Measurements from ENCODE around the gene MUC3A. TPM values are rescaled to one million over a fixed set of nuclear protein-coding genes. Genes with fewer than 3 reads are reported as not detected.

MUC3A gene
- total and polyA plus RNA-seq, 2 of the 8 experiments (the other 6 are each of a cell fraction or from before 2014, with no cell fraction given): 15.4 to 43.9 TPM

DNA sequence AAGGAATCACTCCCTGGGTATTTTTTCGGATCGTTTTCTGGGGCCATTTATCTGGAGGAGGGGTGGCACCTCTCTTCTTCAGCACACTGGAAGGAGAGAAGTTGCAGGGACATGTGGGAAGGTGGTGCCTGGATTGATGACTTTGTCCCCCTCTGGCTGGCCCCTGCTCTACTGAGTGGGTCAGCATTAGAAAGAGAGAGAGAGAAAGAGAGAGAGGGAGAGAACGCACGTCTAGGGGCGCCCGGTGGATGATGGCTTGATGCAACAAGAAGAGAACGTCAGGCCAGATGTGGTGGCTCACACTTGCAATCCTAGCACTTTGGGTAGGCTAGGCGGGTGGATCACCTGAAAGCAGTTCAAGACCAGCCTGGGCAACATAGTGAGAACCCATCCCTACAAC, 14.5 kb downstream of the MUC3A start:
- Histone ChIP-seq H4K8ac (ENCODE audit: extremely low read depth, insufficient read depth, low read length) (no peak overlapping the region), H4K20me1 (replicated peaks in 1 of 2; ENCODE audit: control insufficient read depth in 1 of 2, insufficient read depth in 2 of 2, low read length in 2 of 2) (peaks cover 2 to 7% of the 10 kb centered on the region in 2 experiments), H3K23me2 (ENCODE audit: low read depth, low read length) (peaks cover 9% of the 10 kb centered on the region; the same call in 1 of the 2 replicates), H3K27ac (ENCODE audit: low read depth, low read length) (no peak overlapping the region), H3K36me3 (ENCODE audit: control insufficient read depth in 2 of 4, insufficient read depth in 4 of 4, low read length in 3 of 4) (no peaks in the 10 kb centered on the region), H4K5ac (ENCODE audit: insufficient read length, low read depth, low read length) (no peak overlapping the region), H3K79me2 (ENCODE audit: control insufficient read depth in 1 of 2, insufficient read depth in 2 of 2, low read length in 2 of 2) (no peaks in the 10 kb centered on the region), H4K91ac (replicated peaks; ENCODE audit: insufficient read length, low read length) (no peak overlapping the region), H2AFZ (ENCODE audit: low read length) (no peak overlapping the region), H3K4ac (replicated peaks; ENCODE audit: insufficient read length, low read depth, low read length) (no peak overlapping the region), H2BK12ac (ENCODE audit: low read depth, low read length) (no peak overlapping the region), H2BK15ac (ENCODE audit: low read length) (no peak overlapping the region), H3K4me3 (ENCODE audit: extremely low read depth in 1 of 4, insufficient read depth in 2 of 4, low read depth in 3 of 4, low read length in 4 of 4) (no peak overlapping the region), H2BK120ac (replicated peaks; ENCODE audit: low read depth, low read length) (no peak overlapping the region), H3K27me3 (replicated peaks in 1 of 4; ENCODE audit: control insufficient read depth in 3 of 4, extremely low read depth in 1 of 4, insufficient read depth in 3 of 4, low read length in 3 of 4) (peaks cover 3 to 18% (median 14%) of the 10 kb centered on the region in 4 experiments), H2AK5ac (ENCODE audit: low read depth, low read length) (no peak overlapping the region), H3K56ac (replicated peaks; ENCODE audit: insufficient read length, low read depth, low read length) (no peak overlapping the region), H3K14ac (ENCODE audit: insufficient read length) (no peak overlapping the region), H3K9me3 (ENCODE audit: insufficient read depth in 2 of 2, low read depth in 1 of 2, low read length in 1 of 2) (0 out of 4 replicates have a peak, but pooled peaks cover 0 to 2% of the 10 kb centered on the region in 2 experiments), H2BK5ac (ENCODE audit: low read depth, low read length) (no peak overlapping the region), H3K18ac (ENCODE audit: extremely low read depth, low read length) (no peak overlapping the region), H3K4me1 (replicated peaks in 1 of 4; ENCODE audit: control insufficient read depth in 3 of 4, insufficient read depth in 4 of 4, low read length in 3 of 4) (peaks cover 4 to 32% (median 26%) of the 10 kb centered on the region in 4 experiments), H3K23ac (ENCODE audit: insufficient read length) (no peak overlapping the region), H3K4me2 (ENCODE audit: insufficient read depth in 1 of 2, low read depth in 2 of 2, low read length in 2 of 2) (no peak overlapping the region), H3K79me1 (ENCODE audit: low read depth, low read length) (no peaks in the 10 kb centered on the region; the same call in 1 of the 2 replicates), H2BK20ac (ENCODE audit: low read length) (no peak overlapping the region), H3K9ac (replicated peaks in 1 of 4; ENCODE audit: extremely low read depth in 1 of 4, low read depth in 3 of 4, low read length in 3 of 4) (no peak overlapping the region)
- POLR2A ChIA-PET (ENCODE audit: partially characterized antibody): interaction anchor here (1.3 to 1.5 kb wide), 2 partner anchors 9 to 136 kb away, joined by 3 to 4 read pairs; no protein-coding TSS in a partner anchor
- no peak for DNase-seq (ENCODE audit: low read depth in 1 of 2, low spot score in 2 of 2)
- no peak for FAIRE-seq
- TF ChIP-seq, protein P1, sequence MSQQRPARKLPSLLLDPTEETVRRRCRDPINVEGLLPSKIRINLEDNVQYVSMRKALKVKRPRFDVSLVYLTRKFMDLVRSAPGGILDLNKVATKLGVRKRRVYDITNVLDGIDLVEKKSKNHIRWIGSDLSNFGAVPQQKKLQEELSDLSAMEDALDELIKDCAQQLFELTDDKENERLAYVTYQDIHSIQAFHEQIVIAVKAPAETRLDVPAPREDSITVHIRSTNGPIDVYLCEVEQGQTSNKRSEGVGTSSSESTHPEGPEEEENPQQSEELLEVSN (IDR thresholded peaks at IDR 0.05): no peak
- TF ChIP-seq, protein P2, sequence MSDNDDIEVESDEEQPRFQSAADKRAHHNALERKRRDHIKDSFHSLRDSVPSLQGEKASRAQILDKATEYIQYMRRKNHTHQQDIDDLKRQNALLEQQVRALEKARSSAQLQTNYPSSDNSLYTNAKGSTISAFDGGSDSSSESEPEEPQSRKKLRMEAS (IDR thresholded peaks at IDR 0.05): no peak
- TF ChIP-seq KDM4A (IDR thresholded peaks at IDR 0.05; ENCODE audit: low read depth, low read length, severe bottlenecking): no peak
- no peak for TF ChIP-seq CHD1 (IDR thresholded peaks at IDR 0.05; ENCODE audit: low read depth, low read length)
- no peak for TF ChIP-seq RBBP5 (IDR thresholded peaks at IDR 0.05; ENCODE audit: borderline replicate concordance, low read depth, low read length)
- no peak for TF ChIP-seq JUN (IDR thresholded peaks at IDR 0.05; ENCODE audit: low read depth, low read length)
- TF ChIP-seq SAP30 (IDR thresholded peaks at IDR 0.05; ENCODE audit: insufficient read depth, insufficient replicate concordance, low read length): no peak
- no peak for TF ChIP-seq TAF1 (IDR thresholded peaks at IDR 0.05; ENCODE audit: low read depth, low read length)
- TF ChIP-seq FOSL1 (IDR thresholded peaks at IDR 0.05; ENCODE audit: insufficient read depth, low read depth, low read length): no peak
- no peak for TF ChIP-seq EZH2 (IDR thresholded peaks at IDR 0.05; ENCODE audit: low read depth, low read length, severe bottlenecking)
- no peak for TF ChIP-seq CBX5 (IDR thresholded peaks at IDR 0.05; ENCODE audit: low read depth, low read length)
- CTCF ChIA-PET (ENCODE audit: partially characterized antibody): interaction anchor here (0.8 kb wide), 1 partner anchor 96 kb away, joined by 3 read pairs; no protein-coding TSS in a partner anchor
- WGBS, 2 experiments (ENCODE audit: extremely low coverage in 1 of 2, insufficient coverage in 1 of 2, insufficient read length in 1 of 2, insufficient replicate concordance in 2 of 2, low coverage in 1 of 2, low lambda C conversion rate in 2 of 2, missing lambda C conversion rate in 1 of 2): 74% methylated on average over 8 of the region's 8 CpGs; no CpG with 5 or more reads in 1 of the 2 experiments

All from H1 (cell line).